ENCODE measurements around the gene IFT43.

IFT43 gene

DNA sequence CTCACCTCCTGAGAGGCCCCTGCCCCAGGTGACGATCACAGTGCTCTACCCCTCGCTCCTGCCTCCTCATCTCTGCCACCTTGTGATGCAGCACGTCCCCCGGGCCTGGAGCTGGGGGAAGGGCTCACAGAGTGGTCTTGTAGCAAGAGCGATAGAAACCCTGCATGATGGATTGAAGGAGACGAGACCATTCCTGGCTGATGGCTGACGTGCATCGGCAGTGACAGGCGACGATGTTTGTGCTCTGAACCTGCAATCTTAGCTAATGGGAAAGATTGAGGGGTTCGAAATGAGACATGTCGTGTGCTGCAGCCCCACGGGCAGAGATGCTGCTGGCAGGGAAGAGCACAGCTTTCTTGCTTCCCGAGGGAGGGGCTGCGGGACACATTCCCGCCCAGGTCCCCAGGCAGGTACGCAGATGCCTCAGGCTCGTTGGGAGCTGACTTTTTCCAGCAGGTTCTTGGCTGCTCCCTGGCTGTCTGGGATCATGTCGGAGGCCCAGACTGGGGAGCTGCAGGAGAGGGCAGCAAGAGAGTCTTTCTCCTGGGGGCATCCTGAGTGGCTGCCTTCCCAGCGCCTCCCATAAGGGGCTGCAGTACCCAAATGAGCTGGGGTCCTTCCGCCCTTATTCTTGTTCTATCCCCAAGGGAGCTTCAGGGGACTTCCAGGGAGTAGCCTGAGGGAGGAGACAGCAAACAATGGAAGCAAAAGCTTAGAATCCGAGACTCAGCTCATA lies 127.5 kb downstream of the IFT43 start:
- DNase-seq (ENCODE audit: low read depth in 2 of 2): no peak

- no peak for DNase-seq (ENCODE audit: low read depth in 2 of 2)
These were observed 128.1 kb downstream of the IFT43 start for GRCh38 chr14:76113691-76114090.

DNA sequence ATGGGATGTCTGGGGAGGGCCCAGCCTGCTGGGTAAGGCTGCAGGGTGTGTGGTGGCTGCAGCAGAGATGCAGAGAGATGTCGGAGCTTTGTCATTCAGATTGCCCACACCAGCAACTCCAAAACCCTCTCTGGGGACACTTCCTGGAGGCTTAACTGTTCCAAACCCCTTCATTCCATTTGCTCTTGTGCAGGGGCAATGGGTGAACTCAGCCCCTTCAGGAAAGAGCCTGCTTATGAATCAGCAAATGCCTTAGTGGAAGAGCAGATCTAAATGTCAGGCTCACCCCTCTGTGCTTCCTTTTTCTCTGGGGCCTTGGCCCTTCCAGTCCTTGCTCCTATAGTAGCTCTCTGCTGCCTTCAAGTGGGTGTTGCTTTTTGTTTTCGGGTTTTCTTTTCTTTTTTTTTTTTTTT lies 129.5 kb downstream of the IFT43 start:
- DNase-seq (ENCODE audit: low read depth in 2 of 2): no peak

- DNase-seq (ENCODE audit: low read depth in 2 of 2): no peak
These were observed 132.4 kb downstream of the IFT43 start for GRCh38 chr14:76117789-76118484.

DNA sequence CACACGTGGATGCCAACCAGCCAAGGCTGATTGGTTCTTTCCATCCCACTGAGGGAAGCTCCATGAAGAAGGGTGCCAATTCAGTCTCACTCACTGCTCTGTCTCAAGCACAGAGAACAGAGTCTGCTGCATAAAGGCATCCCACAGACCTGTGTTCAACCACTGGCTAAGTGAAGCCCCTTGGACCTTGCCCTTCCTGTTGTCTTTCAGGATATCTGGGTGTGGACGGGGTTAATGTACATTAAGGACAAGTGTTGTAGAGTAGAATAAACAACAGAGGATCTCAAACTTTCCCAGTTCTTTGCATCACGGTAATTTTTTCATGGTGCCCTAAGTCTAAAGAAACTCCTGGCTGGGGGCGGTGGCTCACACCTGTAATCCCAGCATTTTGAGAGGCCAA lies 133.0 kb downstream of the IFT43 start:
- no peak for DNase-seq (ENCODE audit: low read depth in 2 of 2)

DNA sequence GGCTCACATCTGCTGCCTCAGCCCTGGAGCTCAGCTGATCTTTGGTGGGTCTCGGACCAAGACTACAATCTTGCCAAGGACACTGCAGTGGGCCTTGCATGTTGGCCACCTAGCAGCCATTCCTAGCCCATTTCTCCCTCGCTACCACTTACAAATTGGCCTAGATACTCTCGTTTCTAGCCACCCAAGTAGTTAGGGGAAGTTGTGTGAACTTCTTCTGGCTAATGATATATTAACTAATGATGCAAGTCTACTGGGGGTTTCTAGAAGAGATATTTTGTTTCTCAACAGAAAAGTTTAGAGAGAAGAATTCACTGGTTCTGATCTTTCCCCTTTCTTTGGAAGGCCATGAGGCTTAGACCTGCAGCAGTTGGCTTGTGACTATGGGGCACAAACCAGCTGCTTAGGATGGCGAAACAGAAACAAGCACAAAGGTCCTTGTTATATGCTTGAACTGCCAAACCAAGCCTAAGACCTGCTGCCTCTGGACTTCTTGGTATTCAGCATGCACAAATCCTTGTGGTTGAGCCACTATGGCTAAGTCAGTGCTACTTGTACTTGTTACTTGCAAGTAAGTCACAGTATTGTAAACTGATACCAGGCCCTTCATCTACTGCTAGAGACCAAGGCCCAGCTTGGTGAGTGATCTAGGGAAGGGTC lies 135.7 kb downstream of the IFT43 start:
- no peak for DNase-seq (ENCODE audit: low read depth in 2 of 2)

- DNase-seq (ENCODE audit: low read depth in 2 of 2): no peak
These were observed 138.1 kb downstream of the IFT43 start for GRCh38 chr14:76123426-76124225.

GRCh38 chr14:76125511-76125910 lies 139.9 kb downstream of the IFT43 start:
- DNase-seq (ENCODE audit: low read depth in 2 of 2): no peak

GRCh38 chr14:76126076-76126475 lies 140.5 kb downstream of the IFT43 start:
- no peak for DNase-seq (ENCODE audit: low read depth in 2 of 2)

DNA sequence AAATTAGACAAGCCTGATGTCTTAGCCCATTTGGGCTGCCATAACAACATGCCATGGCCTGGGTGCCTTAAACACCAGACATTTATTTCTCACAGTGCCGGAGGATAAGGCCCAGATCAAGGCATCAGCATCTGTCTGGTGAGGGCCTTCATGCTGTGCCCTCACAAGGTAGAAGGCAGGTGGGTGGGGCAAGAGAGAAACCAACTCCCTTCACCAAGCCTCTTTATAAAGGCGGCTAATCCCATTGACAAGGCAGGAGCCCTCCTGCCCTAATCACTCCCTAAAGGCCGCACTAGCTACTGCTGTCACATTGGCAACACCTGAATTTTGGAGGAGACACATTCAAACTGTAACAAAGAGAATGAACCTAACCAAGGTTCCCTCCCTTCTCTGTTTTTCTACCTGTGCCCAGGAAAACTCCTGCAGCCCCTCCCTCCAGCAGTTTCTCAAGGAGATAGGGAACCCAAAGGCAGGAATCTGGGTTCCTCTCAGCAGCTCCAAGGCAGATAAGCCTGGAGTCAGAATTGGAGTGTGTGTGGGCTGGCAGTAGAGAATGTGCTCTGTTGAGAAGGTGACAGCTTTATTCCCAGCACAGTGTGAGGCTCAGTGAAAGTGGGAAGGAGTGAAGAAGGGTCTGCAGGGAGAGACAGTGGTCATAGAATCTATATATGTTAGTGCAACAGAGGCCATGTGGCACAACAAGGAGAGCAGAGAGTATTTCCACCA lies 144.5 kb downstream of the IFT43 start:
- no peak for DNase-seq (ENCODE audit: low read depth in 2 of 2)

GRCh38 chr14:76131071-76131965 lies 145.8 kb downstream of the IFT43 start:
- no peak for DNase-seq (ENCODE audit: low read depth in 2 of 2)

DNA sequence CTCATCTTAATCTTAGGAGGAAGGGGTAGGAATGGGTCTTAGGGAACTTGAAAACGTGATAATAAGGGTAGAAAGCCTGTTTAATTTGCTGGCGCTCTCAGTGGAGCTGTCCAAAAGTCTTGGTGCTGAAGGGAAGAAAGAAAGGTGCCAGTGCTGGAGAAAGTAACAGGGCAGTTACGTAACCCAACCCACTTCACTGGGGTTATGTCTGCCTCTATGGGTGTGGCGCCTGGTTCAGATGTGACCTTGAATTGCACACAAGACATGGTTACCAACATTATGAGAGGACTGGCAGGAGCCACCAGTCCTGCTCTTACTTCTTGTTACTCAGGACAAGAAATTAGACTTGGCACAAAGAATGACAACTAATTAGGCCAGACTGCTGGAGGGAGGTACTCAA lies 147.5 kb downstream of the IFT43 start:
- no peak for DNase-seq (ENCODE audit: low read depth in 2 of 2)
